ENCODE data around the gene ADH1A.
"Not testable (repeated sequence)": the region's sequence is repeated elsewhere in the genome, so short reads cannot be mapped to it uniquely, and the experiment has no call there.

ADH1A gene

GRCh38 chr4:99276417-99276816 is 14.4 kb downstream of the ADH1A start:
- FAIRE-seq, result no peak

GRCh38 chr4:99275885-99276284 is 14.9 kb downstream of the ADH1A start:
- no peak for FAIRE-seq

- FAIRE-seq, result no peak
Observed at GRCh38 chr4:99275050-99275449, 15.7 kb downstream of the ADH1A start.

- no peak for FAIRE-seq
Observed at GRCh38 chr4:99273704-99274103, 17.1 kb downstream of the ADH1A start.

- no peak for FAIRE-seq
Observed at GRCh38 chr4:99264927-99265326, 25.9 kb downstream of the ADH1A start.

DNA sequence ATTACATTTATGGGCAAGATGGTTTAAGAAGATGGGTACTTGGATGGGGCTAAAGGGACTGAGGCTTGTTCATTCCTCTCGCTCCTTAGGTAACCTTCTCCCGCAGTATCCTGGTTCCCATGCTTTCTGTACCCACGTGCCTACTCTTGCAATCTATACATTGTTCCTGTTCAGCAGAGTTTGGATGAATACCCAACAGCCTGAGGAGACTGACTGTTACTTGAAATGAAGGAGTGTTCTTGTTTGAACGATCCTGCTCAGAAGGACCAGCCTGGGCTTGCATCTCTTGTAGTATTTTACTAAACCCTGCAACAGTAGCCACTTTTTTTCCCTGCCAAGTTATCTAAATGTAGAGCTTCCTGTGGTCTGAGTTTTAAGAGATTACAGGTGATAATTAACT is 38.0 kb downstream of the ADH1A start:
- no peak for FAIRE-seq

DNA sequence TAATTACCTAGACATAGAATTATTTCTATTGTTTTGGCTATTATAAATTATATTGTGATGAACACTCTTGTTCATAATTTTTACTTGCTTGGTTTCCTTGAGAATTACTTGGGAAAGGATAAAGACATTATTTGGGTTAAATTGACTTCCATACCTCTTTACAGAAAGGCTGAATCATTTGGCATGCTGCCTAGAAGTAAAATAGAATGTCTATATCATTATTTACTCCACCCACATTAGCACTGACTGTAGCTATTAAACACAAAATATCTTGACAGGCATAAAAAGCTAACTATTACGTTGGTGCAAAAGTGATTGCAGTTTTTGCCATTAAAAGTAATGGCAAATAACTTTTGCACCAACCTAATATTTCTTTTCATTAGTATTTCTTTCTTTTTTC is 42.1 kb downstream of the ADH1A start:
- no peak for FAIRE-seq

DNA sequence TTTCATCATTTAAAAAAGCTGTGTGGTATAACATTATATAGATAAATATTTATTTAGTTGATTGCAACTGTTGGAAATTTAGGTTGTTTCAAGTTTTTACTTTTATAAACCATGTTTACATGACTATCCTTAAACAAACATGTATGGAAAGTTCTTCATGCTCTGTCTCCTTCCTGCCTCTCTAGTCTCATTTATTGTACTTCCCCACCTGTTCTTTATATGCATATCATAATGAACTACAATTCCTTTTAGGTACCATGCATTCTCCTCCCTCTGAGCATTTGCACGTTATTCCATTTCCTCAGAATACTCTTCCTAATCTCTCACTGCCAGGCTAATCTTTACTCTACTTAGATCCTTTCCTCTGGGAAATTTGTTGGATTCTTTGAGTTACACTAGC is 54.8 kb downstream of the ADH1A start:
- FAIRE-seq, result no peak

DNA sequence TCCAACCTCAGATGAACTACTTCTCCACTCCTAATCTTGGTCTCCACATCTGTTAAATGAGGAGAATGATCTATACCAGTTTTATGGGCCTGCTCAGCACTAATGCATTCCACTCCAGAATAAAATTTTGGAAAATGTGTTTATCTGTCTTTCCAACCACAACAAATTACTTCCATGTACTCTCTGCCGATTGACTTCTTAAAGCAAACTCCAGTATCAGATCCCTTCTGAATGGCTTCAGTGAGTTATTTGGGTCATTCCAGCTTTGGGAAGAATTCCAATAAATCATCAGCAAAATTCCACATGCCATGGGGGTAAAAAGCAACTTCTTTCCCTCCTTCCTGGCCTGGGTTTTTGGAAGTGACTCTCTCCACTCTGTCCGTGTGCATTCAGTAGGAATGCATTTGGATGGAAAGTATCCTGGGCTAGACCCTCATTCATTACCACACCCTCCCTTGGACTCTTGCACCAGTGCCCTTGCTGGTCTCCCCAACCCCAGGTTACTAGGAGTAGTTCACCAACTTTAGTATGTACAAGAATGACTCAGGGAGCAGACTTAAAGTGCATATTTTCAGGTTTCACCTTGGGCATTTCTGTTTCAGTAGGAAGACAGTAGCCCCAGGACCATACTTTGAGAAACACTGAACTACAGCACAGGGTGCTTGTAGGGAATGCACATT is 56.3 kb downstream of the ADH1A start:
- FAIRE-seq, result no peak

GRCh38 chr4:99233397-99233796 is 57.4 kb downstream of the ADH1A start:
- FAIRE-seq, result not testable (repeated sequence)

DNA sequence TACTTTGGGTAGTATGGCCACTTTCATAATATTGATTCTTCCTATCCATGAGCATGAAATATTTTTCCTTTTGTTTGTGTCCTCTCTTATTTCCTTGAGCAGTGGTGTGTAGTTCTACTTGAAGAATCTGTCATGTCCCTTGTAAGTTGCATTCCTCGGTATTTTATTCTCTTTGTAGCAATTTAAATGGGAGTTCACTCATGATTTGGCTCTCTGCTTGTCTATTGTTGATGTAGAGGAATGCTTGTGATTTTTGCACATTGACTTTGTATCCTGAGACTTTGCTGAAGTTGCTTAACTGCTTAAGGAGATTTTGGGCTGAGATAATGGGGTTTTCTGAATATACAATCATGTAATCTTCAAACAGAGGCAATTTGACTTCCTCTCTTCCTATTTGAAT is 62.1 kb downstream of the ADH1A start:
- not testable (repeated sequence) for FAIRE-seq

DNA sequence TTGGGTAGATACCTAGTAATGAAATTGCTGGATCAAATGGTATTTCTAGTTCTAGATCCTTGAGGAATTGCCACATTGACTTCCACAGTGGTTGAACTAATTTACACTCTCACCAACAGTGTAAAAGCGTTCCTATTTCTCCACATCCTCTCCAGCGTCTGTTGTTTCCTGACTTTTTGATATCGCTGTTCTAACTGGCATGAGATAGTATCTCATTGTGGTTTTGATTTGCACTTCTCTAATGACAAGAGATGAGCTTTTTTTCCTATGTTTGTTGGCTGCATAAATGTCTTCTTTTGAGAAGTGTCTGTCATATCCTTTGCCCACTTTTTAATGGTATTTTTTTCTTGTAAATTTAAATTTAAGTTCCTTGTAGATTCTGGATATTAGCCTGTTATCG is 63.1 kb downstream of the ADH1A start:
- FAIRE-seq, result not testable (repeated sequence)

Data from A204.1 (cell line).